ENCODE measurements around the gene STEAP3.

The STEAP3 gene

DNA sequence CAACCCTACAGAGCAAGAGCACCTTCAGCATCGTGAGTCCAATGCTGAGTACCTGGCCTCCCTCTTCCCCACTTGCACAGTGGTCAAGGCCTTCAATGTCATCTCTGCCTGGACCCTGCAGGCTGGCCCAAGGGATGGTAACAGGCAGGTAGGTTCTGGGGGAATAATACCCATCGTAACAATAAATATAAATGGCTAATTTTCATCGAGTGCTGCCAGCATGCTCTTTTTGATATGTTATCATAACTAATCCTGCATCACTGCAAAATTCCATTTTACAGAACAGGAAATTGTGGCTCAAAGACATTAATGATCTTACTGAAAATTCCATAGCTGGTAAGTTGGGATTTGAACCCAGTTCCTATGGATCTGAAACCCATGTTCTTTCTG is 22.2 kb downstream of the STEAP3 start:
- no peak for DNase-seq (ENCODE audit: extremely low read depth in 1 of 2, low read depth in 1 of 2)

DNA sequence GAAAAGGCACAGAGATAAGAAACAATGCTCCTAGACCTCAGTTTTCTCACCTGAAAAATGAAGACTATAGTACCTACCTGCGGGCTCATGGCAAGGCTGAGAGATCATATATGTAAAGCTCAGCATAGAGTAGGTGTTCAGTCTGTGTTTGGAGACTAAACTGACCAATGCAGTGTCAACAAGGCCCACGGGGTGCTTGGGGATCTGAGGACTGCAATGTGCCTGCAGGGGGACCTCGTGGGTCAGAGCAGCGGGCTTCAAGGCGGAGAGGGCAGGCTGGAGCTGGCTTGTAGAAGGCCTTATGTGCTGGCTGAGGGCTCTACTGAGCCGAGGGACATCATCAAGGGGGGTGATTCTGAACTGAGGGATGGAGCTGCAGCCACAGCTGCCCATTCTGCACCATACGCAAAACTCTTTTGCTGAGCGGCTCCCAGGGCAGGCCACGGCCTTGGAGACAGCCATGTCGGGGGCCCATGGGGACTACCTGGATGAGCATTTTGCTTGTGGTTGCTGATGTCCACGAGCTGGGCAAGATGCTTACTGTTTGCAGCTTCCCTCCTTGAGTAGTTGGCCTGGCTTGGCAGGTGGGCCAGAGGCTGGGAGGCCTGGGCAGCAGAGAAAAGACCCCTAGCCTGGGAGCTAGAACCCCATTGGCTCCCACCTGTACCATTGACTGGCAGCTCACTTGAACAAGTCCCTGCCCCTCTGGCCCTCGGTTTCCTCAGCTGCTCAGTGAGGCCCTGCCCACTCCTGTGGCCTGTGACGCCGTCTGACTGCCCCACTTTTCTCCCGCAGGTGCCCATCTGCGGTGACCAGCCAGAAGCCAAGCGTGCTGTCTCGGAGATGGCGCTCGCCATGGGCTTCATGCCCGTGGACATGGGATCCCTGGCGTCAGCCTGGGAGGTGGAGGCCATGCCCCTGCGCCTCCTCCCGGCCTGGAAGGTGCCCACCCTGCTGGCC is 23.5 kb downstream of the STEAP3 start:
- DNase-seq (ENCODE audit: extremely low read depth in 1 of 2, low read depth in 1 of 2), result no peak

GRCh38 chr2:119247844-119248271 is 24.2 kb downstream of the STEAP3 start:
- DNase-seq (ENCODE audit: extremely low read depth in 1 of 2, low read depth in 1 of 2), result no peak

DNA sequence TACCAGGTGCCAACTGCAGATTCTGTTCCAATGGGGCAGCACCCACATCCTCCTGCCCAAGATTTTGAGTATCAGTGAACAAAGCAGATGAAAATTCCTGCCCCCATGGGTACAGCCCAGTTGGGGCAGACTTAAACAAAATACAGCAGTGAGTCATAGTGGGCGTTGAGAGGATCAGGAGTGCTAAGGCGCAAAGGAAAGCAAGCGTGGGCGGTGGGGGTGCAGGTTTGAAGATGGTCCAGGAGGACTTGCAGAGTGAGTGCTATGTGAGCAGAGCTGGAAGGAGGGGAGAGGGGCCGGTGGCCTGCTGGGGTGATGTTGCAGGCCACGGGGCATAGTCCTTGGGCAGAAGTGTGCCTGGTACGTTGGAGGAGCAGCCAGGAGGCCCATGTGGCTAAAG is 24.7 kb downstream of the STEAP3 start:
- DNase-seq (ENCODE audit: extremely low read depth in 1 of 2, low read depth in 1 of 2), result no peak

GRCh38 chr2:119248751-119249150 is 25.1 kb downstream of the STEAP3 start:
- DNase-seq (ENCODE audit: extremely low read depth in 1 of 2, low read depth in 1 of 2), result no peak

DNA sequence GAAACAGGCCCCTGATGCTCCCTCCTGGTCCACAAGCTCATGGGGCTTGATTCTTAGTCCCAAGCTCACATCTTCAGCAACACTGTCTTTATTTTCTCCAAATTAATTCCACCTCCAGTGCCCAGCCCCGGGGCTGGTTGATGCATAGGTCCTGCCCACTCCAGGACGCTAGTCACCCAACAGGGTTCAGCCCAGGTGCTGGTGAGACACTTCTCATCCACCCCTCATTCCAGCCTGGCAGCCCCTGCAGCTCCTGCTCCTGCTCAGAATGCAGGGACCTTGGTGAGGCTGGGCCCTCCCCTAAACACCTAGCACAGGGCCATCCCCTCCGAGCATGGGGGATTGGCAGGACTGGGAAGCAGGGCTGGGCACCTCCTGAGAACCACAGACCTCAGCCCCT is 25.7 kb downstream of the STEAP3 start:
- no peak for DNase-seq (ENCODE audit: extremely low read depth in 1 of 2, low read depth in 1 of 2)

- no peak for DNase-seq (ENCODE audit: extremely low read depth in 1 of 2, low read depth in 1 of 2)
Observed at GRCh38 chr2:119249855-119250717, 26.5 kb downstream of the STEAP3 start.

DNA sequence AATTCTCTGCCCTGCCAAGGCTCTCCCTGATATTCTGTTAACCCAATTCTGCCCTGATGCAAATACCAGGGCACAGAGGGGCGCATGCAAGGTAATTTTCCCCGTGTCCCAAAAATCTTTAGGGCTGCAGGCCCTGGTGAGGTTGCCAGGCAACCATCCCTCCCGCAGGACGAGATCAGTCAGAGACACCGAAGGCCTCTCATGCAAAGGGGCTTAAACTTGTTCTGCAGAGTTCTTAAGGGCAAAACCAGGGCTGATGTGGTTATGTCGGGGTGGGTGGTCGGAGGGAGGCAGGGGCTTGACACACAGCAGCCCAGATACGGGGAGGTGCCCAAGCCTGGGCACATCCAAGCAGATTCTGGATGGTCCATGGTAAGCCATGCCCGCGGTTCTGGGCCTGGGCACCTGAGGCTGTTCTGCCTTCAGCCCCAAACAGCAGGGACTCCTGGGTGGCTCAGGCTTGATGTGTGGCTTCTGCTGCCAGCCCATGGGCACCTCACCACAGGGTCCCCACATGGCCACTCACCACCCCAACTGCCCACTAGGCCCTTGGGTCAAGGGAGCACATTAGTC is 27.2 kb downstream of the STEAP3 start:
- no peak for DNase-seq (ENCODE audit: extremely low read depth in 1 of 2, low read depth in 1 of 2)

DNA sequence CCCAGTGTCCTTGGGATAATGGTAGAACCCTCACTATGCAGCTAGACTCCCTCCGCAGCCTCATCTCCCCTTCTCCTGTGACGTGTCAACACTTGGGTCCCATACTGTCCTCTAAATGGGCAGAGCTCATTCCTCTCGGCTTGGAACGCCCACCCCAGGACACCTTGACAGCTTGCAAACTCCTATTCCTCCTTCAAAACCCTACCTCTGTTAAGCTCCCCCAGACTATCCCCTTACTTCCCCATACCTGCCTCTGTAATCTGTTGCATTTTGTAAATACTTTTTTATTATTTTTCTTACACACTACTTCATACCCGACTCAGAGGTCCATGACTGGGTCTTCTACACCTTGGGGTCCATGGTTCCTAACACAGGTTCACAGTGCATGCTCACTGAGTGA is 28.0 kb downstream of the STEAP3 start:
- no peak for DNase-seq (ENCODE audit: extremely low read depth in 1 of 2, low read depth in 1 of 2)

DNA sequence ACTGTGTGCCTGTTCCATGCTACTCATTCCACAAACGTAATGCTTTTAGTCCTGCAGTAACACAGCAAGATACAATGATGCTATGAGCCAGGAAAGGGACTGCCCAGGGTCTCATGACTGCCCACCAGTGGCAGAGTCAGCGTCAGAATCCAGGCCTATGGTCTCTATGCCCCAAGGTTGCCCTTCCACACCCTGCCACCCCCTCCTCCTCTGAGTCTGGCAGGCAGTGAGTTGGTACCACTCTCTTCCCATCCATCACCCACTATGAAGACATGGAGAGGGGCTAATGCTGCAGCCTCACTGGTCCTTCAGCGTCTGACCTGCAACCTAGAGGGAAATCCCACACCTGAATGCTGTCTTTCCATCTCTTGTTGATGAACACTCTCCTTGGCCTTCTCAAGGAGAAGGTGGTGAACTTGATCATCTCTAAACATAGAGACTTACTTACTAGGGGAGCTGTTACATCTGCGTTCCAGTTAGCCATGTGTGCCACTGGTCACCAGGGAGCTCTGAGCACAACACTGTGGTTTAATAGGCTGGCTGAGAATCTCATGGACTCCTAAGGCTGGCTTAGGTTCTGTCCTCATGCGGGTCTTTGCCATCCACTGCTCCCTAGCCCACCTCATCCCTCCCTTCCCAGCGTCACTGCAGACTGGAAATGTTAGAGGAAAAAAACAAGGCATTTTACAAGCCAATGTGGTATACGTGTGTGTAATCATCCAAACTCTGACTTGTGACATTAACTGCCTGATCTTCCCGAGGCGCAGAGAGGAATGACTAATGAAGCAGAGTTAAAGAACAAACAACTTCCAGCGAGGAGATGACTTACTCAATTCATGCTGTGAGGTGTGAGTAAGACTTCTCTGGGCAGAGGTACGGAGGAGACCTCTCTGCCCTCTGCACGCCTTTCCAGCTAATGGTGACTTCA is 28.8 kb downstream of the STEAP3 start:
- no peak for DNase-seq (ENCODE audit: extremely low read depth in 1 of 2, low read depth in 1 of 2)

DNA sequence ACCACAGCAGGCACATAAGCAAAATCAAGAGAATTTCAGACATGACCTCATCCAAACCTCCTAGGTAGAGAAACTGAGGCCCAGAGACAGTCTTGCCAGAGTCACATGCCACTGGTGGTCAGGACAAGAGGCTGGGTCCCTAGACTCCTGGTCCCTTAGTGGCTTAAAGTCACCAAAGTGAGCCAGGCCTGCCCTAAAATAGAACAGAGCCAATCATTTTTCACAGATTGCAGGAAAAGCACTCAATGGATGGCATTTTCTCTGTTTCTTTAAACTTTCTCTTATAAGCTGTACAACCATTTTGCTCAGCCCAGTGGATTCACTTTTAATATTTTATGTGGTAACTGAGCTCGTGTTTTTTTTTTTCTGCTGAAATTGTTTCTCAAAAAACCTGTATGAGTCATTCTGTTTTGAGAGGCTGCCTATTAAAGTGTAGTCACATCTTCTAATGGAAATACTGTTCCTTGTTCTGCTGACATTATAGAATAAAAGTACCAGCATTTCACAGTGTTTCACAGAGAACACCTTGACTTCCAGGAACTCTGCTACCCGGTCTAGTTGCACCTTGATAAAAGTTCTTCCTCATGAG is 29.6 kb downstream of the STEAP3 start:
- no peak for DNase-seq (ENCODE audit: extremely low read depth in 1 of 2, low read depth in 1 of 2)

GRCh38 chr2:119253760-119254600 is 30.3 kb downstream of the STEAP3 start:
- no peak for DNase-seq (ENCODE audit: extremely low read depth in 1 of 2, low read depth in 1 of 2)

DNA sequence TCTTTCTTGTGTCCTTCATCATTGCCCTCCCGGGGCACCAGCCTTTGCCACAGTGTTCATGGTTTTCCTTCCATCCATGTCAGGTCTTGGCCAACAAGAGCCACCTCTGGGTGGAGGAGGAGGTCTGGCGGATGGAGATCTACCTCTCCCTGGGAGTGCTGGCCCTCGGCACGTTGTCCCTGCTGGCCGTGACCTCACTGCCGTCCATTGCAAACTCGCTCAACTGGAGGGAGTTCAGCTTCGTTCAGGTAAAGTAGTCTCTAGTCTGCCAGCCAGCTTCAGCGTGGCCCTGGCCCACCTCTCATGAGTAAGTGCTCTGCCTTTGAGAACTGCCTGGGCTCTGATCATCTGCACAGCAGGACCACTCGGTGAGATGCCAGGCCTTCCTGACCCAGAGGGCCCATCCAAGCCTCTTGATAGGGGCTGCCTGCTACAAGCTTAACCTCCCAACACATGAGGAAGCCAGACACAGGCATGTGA is 31.0 kb downstream of the STEAP3 start:
- DNase-seq (ENCODE audit: extremely low read depth in 1 of 2, low read depth in 1 of 2), result no peak

DNA sequence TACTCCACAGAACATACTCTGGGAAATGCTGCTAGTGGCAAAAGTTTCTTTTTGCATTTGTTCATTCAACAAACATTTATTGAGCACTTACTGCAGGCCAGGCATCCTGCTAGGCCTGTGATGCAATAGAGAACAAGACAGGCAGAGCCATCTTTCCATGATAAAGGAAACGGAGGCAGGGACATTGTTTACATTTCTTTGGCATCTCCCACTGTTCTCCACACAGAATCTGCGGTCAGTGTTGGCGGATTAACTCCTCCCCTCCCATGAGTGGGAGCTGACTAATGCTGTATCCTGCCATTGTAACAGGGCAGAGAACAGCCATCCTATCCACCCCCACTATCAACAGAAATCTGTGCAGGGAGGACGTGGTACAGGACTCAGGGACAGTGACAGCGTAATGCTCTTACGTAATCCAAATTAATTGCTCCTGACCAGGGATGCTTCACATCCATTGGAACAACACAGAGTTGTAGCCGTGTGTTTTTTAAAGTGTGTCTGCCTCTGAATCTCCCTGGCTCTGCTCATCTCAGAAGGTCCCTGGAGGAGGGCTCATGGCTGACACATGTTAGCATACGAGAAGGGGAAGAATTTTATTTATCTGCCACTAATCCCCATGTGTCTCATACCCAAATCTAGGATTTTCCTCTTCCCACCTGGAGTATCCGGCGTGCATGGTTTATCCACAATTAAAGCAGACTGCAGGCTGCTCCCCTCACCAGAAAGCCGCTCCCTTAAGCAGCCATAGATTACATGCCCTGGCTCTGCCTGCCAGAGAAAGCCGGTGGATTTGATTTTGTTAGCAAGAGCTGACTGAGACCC is 32.3 kb downstream of the STEAP3 start:
- no peak for DNase-seq (ENCODE audit: extremely low read depth in 1 of 2, low read depth in 1 of 2)

- no peak for DNase-seq (ENCODE audit: extremely low read depth in 1 of 2, low read depth in 1 of 2)
Observed at GRCh38 chr2:119256582-119256921, 32.9 kb downstream of the STEAP3 start.

DNA sequence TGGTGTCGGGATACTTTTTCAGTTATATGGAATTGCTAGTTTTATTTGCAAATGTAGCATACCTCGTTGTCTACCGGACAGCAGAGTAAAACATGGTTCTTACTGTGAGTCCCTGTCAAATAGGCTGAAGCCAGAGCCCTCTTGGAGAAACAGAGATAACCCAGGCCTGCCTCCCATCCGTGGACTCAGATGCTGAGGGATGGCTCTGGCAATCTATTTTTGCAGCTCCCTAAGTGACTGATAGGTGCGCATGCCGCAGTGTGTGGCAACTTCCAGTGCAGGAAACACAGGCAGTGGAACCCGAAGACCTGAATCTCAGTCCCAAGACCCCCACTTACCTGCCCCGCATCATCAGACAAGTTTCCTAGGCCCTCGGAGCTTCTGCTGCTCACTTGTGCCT is 33.6 kb downstream of the STEAP3 start:
- DNase-seq (ENCODE audit: extremely low read depth in 1 of 2, low read depth in 1 of 2), result no peak

DNA sequence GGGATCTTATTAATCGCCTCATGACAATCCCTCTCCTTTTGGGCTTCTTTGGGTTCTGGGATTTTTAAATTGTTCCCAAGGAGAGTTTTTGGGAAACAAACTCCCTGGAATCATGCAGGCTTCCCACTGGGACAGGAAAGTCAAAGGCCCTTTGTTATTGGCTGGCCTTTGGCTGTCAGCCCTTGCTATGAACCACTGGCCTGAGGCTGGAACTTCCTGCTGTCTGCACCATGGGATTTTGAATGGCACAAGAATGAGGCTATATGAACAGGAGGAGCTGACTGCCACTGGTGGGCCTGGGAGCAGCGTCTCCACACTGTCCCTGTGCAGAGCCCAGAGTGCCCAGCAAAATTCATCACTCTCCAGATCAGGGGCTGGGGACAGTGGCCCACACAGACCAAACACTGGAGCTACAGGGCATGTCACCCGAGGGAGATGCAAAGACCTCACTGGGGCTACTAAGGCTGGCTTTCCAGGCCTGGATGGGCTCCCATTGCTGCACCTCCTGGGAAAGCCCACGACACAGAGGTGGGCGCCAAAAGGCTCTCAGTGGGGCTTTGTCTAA is 35.7 kb downstream of the STEAP3 start:
- no peak for DNase-seq (ENCODE audit: extremely low read depth in 1 of 2, low read depth in 1 of 2)
